HG03097 (cell line): ENCODE results near the gene ADGRD1.
"Not testable (repeated sequence)": the region's sequence is repeated elsewhere in the genome, so short reads cannot be mapped to it uniquely, and the experiment has no call there.

Experiments
- ATAC-seq: cut with Tn5 transposase; IDR thresholded peaks from one replicate; pipeline ENCODE4 v1.9.1; 2021; ENCODE audit not compliant: unreplicated experiment, low FRiP score

The ADGRD1 gene

GRCh38 chr12:131112700-131113290 lies 159.1 kb downstream of the ADGRD1 start:
- ATAC-seq, result no peak

DNA sequence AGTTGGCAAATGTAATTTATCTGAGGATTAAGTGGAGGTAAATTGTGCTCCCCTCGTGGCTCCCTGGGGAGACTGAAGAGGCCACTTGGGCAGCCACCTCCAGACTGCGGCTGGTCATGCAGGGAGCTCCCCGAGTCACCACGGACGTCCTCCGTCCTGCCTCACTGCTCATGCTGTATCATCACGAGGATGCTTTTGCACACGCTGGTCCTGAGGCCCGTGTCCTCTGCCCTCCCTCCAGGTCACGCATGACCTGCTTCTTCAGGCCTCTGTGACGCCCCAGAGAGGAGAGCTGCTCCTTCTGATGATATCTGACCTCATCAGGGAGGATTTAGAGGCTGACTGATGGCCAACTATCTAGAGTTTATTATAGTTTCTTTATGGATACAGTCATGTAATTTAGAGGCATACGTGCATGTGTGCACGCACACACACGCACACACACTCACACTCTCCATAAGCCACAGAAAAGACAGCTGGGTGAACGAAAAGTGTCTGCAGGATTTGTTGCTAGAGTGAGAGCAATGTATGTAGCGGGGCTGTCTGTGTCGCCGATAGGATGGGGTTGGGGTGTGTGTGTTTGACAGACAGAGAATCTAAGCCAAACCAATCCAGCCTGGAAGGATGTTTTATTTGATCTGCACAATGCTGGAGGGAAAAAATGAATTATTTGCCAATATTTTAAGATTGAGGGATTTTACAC lies 160.0 kb downstream of the ADGRD1 start:
- ATAC-seq, result no peak

- ATAC-seq, result no peak
Measured at GRCh38 chr12:131114271-131114670, 160.6 kb downstream of the ADGRD1 start.

DNA sequence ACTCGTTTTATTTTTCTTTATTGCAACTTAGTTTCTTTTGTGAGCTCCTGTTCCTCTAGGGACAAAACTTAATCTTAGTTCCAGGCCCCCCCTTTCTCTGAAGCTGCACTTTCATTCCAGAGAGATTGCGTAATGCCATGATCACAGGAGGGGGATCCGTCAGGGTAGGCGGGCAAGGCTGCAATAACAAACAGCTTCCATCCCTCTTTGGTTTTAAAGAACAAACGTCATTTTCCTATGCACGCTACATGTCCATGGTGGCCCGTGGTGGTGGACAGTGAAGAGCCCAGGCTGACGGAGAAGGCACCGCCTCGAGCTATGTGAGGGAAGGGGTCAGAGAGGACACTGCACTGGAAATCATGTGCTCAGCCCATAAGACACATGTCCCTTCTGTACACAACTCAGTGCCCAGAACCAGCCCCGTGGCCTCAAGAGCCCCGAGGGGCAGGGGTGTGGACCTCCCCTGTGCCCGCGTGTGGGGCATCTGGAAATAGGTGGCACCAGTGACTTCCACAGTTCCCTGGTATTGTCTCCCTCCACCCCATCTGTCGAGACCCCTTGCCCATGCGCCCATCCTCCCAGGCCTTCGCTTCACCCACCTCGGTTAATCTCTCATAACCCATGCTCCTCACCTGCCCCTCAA lies 161.4 kb downstream of the ADGRD1 start:
- no peak for ATAC-seq

DNA sequence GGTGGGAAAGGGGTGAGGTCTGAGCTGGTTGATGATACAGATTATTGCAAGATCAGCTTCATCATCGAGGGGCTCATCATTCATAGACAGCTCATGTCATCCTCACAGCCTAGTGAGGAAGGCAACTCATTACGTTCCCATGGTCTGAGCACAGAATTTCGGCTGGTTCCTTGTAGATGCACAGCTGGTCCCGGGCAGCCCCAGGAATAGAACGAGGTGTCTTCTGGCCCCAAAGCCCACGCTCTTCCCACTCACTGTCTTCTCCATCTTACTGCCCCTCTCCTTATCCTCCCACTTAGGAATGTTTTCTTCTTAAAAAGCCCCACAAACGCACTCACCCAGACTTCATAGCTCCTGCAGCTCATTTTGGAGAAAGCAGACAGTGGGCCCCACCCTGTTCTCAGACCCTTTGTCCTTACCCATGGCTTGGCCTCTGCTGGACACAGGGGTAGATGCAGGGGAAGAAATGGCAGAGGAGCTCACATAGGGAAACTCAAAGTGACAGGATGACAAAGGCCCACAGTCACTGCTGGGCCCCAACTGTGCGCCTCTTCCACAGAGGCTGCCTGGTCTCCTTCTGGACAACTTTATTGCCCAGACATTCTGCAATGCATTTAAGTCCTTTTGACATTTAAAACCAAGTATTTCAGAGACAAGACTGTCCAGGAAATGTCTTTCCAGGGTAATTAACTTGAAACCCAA lies 162.2 kb downstream of the ADGRD1 start:
- ATAC-seq, result no peak

DNA sequence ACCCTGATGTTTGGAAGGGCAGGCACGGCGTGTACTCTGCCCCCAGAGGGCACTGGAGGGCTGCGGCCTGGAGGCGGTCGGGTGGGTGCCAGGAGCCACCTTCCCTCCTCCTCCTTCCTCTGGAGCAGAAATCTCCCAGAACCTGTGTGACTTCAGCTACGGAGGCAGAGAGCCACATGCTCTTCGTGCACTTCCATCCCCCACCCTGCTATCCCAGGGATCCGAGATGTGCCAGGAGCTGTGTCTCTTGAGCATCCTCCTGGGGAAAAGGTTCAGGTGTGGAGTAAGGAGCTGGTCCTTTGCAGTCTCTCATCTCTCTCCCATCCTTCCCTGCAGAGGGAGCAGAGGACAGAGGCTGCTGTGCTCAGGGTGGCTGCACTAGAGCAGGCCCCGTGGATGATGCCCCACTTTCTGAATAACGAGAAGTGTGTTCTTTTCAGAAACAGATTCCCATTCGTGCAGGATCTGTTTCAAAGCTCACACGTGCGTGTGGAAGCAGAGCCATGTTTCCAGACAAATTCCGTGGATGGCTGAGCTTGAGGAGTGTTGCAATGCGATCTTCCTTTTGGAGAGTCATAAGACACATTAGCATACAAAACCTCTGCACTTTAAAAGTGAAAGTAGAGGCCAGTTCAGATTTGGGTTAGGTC lies 162.9 kb downstream of the ADGRD1 start:
- no peak for ATAC-seq

DNA sequence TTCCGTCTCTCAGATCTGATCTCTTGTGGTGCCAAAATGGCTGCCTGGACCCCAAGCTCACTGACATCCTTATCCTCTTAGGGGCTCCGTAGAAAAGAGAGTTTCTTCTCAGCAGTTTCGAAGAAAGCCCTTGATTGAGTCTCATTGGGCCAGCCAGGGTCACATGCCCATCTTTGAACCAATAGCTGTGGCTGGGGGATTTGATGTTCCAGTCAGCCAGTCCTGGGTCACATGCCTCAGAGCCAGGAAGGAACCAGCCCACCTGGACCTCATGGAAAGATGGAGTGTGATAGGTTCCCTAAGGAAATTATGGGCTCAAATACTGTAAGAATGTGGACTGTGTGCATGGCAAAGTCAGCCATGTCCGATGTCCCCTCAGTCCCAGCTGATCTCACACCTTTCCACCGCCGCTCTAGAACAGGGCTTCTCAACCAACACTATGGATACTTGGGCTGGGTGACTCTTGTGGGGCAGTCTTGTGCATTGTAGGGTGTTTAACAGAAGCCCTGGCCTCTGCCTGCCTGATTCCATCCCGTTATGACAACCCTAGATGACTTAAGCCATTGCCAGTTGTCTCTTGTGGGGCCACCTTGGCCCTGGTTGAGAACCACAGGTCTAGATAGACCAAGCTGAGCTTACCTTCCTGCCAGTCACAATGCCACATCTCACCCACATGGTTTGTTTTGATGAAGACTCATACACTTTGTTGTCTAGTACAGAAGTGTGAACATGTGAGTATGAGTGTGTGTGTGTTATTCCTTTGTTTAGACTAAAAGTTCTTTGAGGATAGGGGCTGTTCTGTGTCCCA lies 163.9 kb downstream of the ADGRD1 start:
- ATAC-seq, result no peak

DNA sequence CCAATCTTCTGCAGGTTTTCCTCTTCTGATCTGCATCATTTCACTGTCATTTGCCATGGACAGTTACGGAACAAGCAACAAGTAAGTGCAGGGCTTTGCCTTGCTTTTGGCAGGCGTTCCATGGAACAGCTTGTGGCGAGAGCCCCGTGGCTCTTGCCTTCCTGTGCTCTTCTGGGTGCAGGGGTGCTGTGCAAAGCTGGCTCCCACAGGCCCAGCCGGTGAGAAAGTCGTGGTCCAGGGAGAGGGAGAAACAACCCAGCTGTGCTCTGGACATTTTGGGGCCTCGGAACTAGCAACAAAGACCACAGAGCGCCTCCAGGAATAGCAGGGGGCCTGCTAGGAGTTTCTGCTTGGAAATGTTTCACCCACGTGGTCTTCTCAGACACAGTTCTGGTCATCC lies 164.7 kb downstream of the ADGRD1 start:
- ATAC-seq, result no peak

GRCh38 chr12:131119345-131119744 lies 165.6 kb downstream of the ADGRD1 start:
- ATAC-seq, result not testable (repeated sequence)

DNA sequence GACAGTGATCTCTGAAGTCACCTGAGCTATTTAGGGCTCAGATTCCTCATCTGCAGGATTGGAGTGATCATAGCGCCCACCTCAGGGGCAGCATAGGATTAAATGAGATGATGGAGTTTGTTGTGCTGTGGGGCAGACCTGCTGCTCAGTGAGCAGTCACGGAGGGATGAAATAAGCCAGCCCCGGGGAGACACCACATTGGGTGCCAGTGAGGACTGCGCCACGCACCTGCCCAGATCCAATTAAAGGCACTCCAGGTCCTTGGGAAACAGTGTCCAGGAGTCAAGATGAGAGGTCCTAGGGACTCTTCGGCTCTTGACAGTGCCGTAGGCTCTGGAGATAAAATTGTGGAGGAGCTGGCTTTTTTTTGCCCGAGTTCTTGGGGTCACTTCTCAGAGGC lies 166.2 kb downstream of the ADGRD1 start:
- ATAC-seq, result no peak

DNA sequence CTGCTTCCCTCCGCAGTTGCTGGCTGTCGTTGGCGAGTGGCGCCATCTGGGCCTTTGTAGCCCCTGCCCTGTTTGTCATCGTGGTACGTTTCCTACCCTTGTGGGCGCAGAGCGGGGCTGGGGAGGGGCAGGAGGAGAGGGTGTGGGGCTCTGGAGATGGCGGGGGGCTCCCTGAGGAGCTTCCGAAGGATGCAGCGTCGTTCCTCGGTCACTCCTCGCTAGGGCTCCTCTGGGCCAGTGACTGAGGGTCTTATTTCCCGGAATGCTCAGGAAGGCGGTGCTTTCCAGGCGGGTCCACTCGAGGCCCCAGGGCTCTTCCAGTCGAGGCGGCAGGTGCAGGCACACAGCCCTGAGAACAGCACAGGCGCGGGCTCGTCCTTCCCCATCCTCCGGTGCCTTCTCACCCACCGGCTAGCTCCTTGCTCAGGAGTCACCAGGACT lies 167.1 kb downstream of the ADGRD1 start:
- no peak for ATAC-seq

GRCh38 chr12:131121705-131122405 lies 168.1 kb downstream of the ADGRD1 start:
- ATAC-seq, result no peak

DNA sequence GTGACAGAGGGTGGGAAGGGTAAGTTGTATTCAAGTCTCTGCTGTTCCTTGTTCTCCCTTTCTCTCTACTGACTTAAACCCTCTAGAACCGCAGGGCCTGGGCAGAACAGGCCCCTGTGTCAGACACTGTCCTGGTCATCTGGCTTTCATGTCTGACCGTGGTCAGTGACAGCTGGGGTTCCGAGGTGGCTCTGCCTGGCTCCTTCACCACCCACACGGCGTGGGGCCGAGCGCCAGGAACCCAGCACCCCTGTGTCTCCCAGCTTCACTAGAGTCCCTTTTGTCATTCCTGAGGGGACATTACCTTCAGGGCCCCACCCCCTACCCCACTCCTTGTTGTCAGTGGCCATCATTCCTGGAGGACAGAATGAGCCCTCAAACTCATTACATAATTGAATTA lies 168.9 kb downstream of the ADGRD1 start:
- ATAC-seq, result no peak

DNA sequence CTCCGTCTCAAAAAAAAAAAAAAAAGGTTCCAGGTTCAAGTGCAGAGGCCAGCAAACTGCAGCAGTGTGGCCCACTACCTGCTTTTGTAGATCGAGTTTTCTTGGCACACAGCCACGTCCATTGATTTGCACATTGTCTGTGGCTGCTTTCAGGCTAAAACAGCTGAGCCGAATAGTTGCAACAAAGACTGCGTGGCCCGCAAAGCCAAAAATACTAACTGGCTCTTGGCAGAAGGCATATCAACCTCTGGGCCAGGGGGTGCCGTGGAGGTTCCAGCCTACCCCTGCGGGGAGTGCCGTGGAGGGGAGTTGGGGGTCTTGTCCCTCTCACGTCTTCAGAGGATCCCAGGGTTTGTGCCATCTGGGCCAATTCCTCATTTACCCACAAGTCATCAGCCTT lies 170.1 kb downstream of the ADGRD1 start:
- ATAC-seq, result no peak

DNA sequence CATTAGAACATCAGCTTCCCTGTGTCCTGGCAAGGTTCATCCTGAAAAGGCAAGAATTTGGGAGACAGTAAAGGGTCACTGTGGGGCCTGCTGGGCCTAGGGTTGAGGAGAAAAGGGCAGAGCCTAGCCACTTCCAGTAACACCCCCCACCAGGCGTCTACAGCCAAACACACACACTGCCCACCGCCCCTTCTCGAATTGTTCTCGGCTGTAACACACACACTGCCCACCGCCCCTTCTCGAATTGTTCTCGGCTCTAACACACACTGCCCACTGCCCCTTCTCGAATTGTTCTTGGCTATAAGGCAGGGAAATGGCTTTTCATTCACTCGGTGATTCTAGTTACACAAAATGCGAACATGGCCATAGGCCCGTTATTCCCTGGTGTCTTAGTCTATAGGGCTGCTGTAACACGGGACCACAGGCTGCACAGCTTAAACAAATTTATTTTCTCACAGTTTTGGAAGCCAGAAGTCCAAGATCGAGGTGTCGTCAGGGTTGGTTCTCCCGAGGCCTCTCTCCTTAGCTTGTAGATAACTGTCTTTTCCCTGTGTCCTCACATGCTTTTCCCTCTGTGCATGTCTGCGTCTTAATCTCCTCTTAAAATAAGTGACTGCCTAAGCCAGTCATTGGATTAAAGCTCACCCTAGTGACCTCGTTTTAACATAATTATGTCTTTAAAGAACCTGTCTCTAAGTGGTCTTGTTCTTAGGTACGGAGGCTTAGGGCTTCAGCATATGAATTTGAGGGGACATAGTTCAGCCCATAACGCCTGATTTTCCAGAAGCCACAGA lies 171.0 kb downstream of the ADGRD1 start:
- no peak for ATAC-seq

- no peak for ATAC-seq
Measured at GRCh38 chr12:131126662-131127173, 173.0 kb downstream of the ADGRD1 start.

DNA sequence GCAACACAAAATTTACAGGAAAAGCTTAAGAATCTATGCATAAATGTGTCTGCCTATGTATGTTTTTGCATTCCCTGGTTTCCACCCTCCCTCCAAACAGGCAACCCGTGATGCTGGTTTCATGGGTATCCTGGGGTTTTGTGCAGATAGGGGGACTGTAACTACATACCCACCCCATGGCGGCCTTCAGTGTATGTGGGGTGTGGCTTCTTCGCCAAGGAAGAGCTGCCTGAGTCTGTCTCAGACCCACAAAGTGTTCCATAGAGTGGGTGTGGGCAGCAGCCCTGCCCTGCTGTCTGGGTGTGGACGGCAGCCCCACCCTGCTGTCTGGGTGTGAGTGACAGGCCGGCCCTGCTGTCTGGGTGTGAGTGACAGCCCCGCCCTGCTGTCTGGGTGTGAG lies 174.8 kb downstream of the ADGRD1 start:
- ATAC-seq, result no peak

DNA sequence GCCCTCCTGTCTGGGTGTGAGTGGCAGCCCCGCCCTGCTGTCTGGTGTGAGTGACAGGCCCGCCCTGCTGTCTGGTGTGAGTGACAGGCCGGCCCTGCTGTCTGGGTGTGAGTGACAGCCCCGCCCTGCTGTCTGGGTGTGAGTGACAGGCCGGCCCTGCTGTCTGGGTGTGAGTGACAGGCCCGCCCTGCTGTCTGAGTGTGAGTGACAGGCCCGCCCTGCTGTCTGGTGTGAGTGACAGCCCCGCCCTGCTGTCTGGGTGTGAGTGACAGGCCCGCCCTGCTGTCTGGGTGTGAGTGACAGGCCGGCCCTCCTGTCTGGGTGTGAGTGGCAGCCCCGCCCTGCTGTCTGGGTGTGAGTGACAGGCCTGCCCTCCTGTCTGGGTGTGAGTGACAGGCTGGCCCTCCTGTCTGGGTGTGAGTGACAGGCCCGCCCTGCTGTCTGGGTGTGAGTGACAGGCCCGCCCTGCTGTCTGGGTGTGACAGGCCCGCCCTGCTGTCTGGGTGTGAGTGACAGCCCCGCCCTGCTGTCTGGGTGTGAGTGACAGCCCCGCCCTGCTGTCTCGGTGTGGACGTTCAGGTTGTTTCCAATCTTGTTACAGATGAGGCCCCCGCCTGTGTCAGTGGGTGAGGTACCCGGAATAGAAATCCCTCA lies 175.4 kb downstream of the ADGRD1 start:
- not testable (repeated sequence) for ATAC-seq
